ENCODE data around the gene PACRG.

- TF ChIP-seq GATA3 (IDR thresholded peaks at IDR 0.05; ENCODE audit: low read depth, low read length) (no peak), GATA2 (IDR thresholded peaks at IDR 0.05; ENCODE audit: low read depth, low read length) (no peak)
Measured at GRCh38 chr6:163288066-163288465, 560.3 kb downstream of the PACRG start.
